ENCODE results near the gene THSD4.

DNA sequence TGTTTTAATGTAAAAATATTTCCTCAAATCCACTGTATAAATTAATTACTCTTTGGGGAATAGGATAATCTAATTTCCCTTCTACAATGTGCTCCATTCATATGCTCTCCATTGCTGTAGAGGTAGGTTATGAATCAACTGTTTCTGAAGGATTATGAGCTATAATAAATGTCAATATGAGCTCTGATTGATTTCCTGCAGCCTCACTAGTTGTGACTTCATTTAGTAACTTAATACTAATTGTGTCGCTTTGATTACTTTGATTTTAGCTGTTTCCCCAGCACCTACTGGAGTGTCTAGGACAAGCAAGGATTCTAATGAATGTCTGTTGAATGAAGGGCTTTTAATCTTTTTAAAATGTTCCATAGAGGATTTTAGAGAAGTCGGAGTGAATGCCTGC lies 458.3 kb downstream of the THSD4 start:
- TF ChIP-seq, protein P1, sequence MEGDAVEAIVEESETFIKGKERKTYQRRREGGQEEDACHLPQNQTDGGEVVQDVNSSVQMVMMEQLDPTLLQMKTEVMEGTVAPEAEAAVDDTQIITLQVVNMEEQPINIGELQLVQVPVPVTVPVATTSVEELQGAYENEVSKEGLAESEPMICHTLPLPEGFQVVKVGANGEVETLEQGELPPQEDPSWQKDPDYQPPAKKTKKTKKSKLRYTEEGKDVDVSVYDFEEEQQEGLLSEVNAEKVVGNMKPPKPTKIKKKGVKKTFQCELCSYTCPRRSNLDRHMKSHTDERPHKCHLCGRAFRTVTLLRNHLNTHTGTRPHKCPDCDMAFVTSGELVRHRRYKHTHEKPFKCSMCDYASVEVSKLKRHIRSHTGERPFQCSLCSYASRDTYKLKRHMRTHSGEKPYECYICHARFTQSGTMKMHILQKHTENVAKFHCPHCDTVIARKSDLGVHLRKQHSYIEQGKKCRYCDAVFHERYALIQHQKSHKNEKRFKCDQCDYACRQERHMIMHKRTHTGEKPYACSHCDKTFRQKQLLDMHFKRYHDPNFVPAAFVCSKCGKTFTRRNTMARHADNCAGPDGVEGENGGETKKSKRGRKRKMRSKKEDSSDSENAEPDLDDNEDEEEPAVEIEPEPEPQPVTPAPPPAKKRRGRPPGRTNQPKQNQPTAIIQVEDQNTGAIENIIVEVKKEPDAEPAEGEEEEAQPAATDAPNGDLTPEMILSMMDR (IDR thresholded peaks at IDR 0.05) = no peak
- TF ChIP-seq, protein P2, sequence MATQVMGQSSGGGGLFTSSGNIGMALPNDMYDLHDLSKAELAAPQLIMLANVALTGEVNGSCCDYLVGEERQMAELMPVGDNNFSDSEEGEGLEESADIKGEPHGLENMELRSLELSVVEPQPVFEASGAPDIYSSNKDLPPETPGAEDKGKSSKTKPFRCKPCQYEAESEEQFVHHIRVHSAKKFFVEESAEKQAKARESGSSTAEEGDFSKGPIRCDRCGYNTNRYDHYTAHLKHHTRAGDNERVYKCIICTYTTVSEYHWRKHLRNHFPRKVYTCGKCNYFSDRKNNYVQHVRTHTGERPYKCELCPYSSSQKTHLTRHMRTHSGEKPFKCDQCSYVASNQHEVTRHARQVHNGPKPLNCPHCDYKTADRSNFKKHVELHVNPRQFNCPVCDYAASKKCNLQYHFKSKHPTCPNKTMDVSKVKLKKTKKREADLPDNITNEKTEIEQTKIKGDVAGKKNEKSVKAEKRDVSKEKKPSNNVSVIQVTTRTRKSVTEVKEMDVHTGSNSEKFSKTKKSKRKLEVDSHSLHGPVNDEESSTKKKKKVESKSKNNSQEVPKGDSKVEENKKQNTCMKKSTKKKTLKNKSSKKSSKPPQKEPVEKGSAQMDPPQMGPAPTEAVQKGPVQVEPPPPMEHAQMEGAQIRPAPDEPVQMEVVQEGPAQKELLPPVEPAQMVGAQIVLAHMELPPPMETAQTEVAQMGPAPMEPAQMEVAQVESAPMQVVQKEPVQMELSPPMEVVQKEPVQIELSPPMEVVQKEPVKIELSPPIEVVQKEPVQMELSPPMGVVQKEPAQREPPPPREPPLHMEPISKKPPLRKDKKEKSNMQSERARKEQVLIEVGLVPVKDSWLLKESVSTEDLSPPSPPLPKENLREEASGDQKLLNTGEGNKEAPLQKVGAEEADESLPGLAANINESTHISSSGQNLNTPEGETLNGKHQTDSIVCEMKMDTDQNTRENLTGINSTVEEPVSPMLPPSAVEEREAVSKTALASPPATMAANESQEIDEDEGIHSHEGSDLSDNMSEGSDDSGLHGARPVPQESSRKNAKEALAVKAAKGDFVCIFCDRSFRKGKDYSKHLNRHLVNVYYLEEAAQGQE (IDR thresholded peaks at IDR 0.05; ENCODE audit: insufficient read depth in 1 of 2, low read depth in 2 of 2, low read length in 1 of 2) = no peak
- TF ChIP-seq SIN3A (IDR thresholded peaks at IDR 0.05; ENCODE audit: borderline replicate concordance, insufficient read depth, low read depth, low read length) (no peak), TCF7L2 (IDR thresholded peaks at IDR 0.05; ENCODE audit: low read depth, low read length) (no peak), POLR2AphosphoS5 (IDR thresholded peaks at IDR 0.05; ENCODE audit: low read depth, low read length) (no peak)
